IPS-NIHi11 (cell line): ENCODE measurements around the gene CCT7.

Source experiments
- DNase-seq: peaks from one replicate; pipeline ENCODE4 v3.0.0; 2012; ENCODE audit warnings: mixed read lengths, low spot score

Gene CCT7

GRCh38 chr2:73293534-73294171, 59.5 kb downstream of the CCT7 start, which contains the start of gene EGR4:
TSS of gene EGR4 (minus strand) at chr2:73293548. CDS start at chr2:73293317, 231 bp downstream.
- DNase-seq = peak; percentile 98

- no peak for DNase-seq
These were observed 60.1 kb downstream of the CCT7 start for GRCh38 chr2:73294239-73294638.

- peak; percentile 39 for DNase-seq
These were observed 61.8 kb downstream of the CCT7 start for GRCh38 chr2:73295751-73296400.

- DNase-seq = no peak
These were observed 63.0 kb downstream of the CCT7 start for GRCh38 chr2:73297151-73297559.

DNA sequence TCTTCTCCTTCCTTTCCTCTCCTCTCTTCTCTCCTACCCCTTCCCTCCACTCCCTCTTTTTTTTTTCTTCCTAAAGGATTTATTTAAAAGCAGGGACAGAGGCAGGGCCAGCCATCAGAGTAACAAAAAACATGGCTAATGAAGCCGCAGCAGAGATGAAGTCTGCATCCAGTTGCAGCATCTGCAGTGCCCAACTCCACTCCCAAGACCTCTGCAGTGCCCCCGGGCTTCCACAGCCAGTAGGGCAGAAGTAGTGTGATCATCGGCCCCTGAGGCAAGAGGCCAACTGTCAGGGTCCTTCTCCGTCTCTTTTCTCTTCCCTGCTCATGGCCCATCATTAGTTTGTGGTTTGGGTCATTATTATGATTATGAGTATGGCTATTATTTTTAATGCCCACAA, 63.5 kb downstream of the CCT7 start:
- no peak for DNase-seq

- no peak for DNase-seq
These were observed 66.8 kb downstream of the CCT7 start for GRCh38 chr2:73300926-73301325.

- no peak for DNase-seq
These were observed 67.5 kb downstream of the CCT7 start for GRCh38 chr2:73301636-73302035.
